EH (cell line): ENCODE data around the gene CLTB.

ENCODE experiments used
- DNase-seq: peaks from one replicate; pipeline ENCODE4 v3.0.0-alpha.2; 2015; ENCODE audit warnings: low read depth

CLTB gene

GRCh38 chr5:176352116-176352878 is 64.0 kb downstream of the CLTB start:
- peak; percentile 20 for DNase-seq

GRCh38 chr5:176350416-176350815 is 65.9 kb downstream of the CLTB start:
- no peak for DNase-seq

GRCh38 chr5:176342766-176343458 is 73.4 kb downstream of the CLTB start:
- DNase-seq: no peak
